ENCODE measurements around the gene AZGP1.

DNA sequence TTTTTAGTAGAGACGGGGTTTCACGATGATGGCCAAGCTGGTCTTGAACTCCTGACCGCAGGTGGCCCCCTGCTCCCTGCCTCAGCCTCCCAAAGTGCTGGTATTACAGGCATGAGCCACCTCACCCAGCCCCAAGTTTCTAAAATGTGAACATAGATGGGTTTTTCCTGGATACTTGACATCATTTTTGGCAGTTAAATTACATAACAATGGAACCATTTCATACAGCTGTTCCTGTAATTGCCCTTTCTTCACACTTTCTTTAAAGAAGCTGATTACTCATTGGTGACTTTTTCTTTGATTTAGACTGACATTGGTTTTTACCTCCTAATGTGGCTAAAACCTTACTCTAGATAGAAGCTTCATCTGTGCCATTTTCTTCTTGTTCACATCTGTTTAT lies 45.5 kb upstream of the AZGP1 start:
- TF ChIP-seq, protein P1, sequence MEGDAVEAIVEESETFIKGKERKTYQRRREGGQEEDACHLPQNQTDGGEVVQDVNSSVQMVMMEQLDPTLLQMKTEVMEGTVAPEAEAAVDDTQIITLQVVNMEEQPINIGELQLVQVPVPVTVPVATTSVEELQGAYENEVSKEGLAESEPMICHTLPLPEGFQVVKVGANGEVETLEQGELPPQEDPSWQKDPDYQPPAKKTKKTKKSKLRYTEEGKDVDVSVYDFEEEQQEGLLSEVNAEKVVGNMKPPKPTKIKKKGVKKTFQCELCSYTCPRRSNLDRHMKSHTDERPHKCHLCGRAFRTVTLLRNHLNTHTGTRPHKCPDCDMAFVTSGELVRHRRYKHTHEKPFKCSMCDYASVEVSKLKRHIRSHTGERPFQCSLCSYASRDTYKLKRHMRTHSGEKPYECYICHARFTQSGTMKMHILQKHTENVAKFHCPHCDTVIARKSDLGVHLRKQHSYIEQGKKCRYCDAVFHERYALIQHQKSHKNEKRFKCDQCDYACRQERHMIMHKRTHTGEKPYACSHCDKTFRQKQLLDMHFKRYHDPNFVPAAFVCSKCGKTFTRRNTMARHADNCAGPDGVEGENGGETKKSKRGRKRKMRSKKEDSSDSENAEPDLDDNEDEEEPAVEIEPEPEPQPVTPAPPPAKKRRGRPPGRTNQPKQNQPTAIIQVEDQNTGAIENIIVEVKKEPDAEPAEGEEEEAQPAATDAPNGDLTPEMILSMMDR (IDR thresholded peaks at IDR 0.05), result no peak
- no peak for TF ChIP-seq TAF1 (IDR thresholded peaks at IDR 0.05; ENCODE audit: borderline replicate concordance, low read depth, low read length)
- TF ChIP-seq NFIC (IDR thresholded peaks at IDR 0.05; ENCODE audit: borderline replicate concordance), result no peak
- no peak for TF ChIP-seq RAD21 (IDR thresholded peaks at IDR 0.05; ENCODE audit: low read length)
- TF ChIP-seq MEF2A (IDR thresholded peaks at IDR 0.05; ENCODE audit: borderline replicate concordance, low read depth), result no peak
- no peak for TF ChIP-seq POLR2AphosphoS5 (IDR thresholded peaks at IDR 0.05; ENCODE audit: low read depth, low read length)
- TF ChIP-seq MXI1 (IDR thresholded peaks at IDR 0.05; ENCODE audit: low read depth, low read length), result no peak
- no peak for TF ChIP-seq SMC3 (IDR thresholded peaks at IDR 0.05; ENCODE audit: low read depth, low read length)

All from SK-N-SH (cell line).